SK-N-SH (cell line): ENCODE data around the gene GLCE.

Source experiments
- CHD2 ChIP-seq: fragments of 150-350 bp; IDR thresholded peaks from 2 replicates; pipeline ENCODE4 v1.6.1; 2018; ENCODE audit warnings: low read length; ENCODE audit not compliant: partially characterized antibody
- CTCF ChIP-seq: fragments of 200-600 bp; sonication (generic); IDR thresholded peaks from 2 replicates; pipeline ENCODE4 v1.6.1; 2017; ENCODE audit warnings: antibody characterized with exemption, mild to moderate bottlenecking, moderate library complexity
- EP300 ChIP-seq, 2 experiments: IDR thresholded peaks; 2 replicates each; pipeline versions ENCODE4 v1.4.0 to v1.6.1; 2012; ENCODE audit warnings: borderline replicate concordance in 1 of 2, low read depth in 1 of 2, low read length in 1 of 2
- MAX ChIP-seq: IDR thresholded peaks from 2 replicates; pipeline ENCODE4 v1.4.0; 2012; ENCODE audit warnings: low read depth
- POLR2AphosphoS5 ChIP-seq: IDR thresholded peaks from 2 replicates; pipeline ENCODE4 v1.6.1; 2012; ENCODE audit warnings: low read depth, low read length
- RAD21 ChIP-seq: IDR thresholded peaks from 2 replicates; pipeline ENCODE4 v1.6.1; 2012; ENCODE audit warnings: mild to moderate bottlenecking, low read length
- SIN3A ChIP-seq: IDR thresholded peaks from 2 replicates; pipeline ENCODE4 v1.6.1; 2012; ENCODE audit warnings: low read depth, mild to moderate bottlenecking, low read length, moderate library complexity, borderline replicate concordance
- TAF1 ChIP-seq: IDR thresholded peaks from 2 replicates; pipeline ENCODE4 v1.6.1; 2012; ENCODE audit warnings: low read depth, mild to moderate bottlenecking, low read length, moderate library complexity, borderline replicate concordance
- TEAD4 ChIP-seq: IDR thresholded peaks from 2 replicates; pipeline ENCODE4 v1.4.0; 2012; ENCODE audit warnings: mild to moderate bottlenecking, borderline replicate concordance; ENCODE audit not compliant: insufficient read depth
- USF2 ChIP-seq: fragments of 150-350 bp; IDR thresholded peaks from 2 replicates; pipeline ENCODE4 v1.6.1; 2017; ENCODE audit warnings: antibody characterized with exemption, low read length, low read depth, borderline replicate concordance
- YY1 ChIP-seq: IDR thresholded peaks from 2 replicates; pipeline ENCODE4 v1.4.0; 2012; ENCODE audit warnings: low read depth, mild to moderate bottlenecking

- TF ChIP-seq EP300 (IDR thresholded peaks at IDR 0.05; ENCODE audit: borderline replicate concordance in 1 of 2, low read depth in 1 of 2, low read length in 1 of 2) (no peak), CHD2 (no peak), CTCF (no peak), POLR2AphosphoS5 (no peak), TAF1 (no peak), MAX (no peak), SIN3A (no peak), YY1 (no peak), USF2 (no peak), RAD21 (no peak), TEAD4 (no peak)
These were observed 142.5 kb downstream of the GLCE start for GRCh38 chr15:69302929-69303328.
